ENCODE measurements around the gene CAMK1G. TPM values are rescaled to one million over a fixed set of nuclear protein-coding genes. Genes with fewer than 3 reads are reported as not detected.

CAMK1G gene
- total RNA-seq, 2 donors from 2014 or later, result 0.55 to 2.1 TPM

GRCh38 chr1:209622841-209623829 is 39.6 kb downstream of the CAMK1G start:
- Histone ChIP-seq H3K4me3 (ENCODE audit: low read length) (no peak overlapping the region), H3K9ac (ENCODE audit: extremely low read depth, low read length, poor library complexity, severe bottlenecking) (no peak overlapping the region), H3K27me3 (ENCODE audit: control insufficient read depth, insufficient read depth, low read length, poor library complexity, severe bottlenecking) (peaks cover 43% of the 10 kb centered on the region), H3K9me3 (ENCODE audit: control insufficient read depth, low read length) (no peaks in the 10 kb centered on the region), H3K36me3 (ENCODE audit: control insufficient read depth, insufficient read depth, low read length) (no peaks in the 10 kb centered on the region), H3K27ac (ENCODE audit: low read depth, low read length) (no peak overlapping the region), H3K4me1 (ENCODE audit: control insufficient read depth, insufficient read depth, low read length) (no peaks in the 10 kb centered on the region)
- H3K27ac Mint-ChIP-seq, result no peak overlapping the region
- no peaks in the 10 kb centered on the region for H3K4me1 Mint-ChIP-seq
- H3K9me3 Mint-ChIP-seq, result no peaks in the 10 kb centered on the region
- no peak for TF ChIP-seq CTCF (conservative IDR thresholded peaks at IDR 0.05)
- DNase-seq, result no peak
- H3K36me3 Mint-ChIP-seq (ENCODE audit: low read depth), result no peaks in the 10 kb centered on the region
- 89 to 92% methylated on average over 14 to 24 of the region's 24 CpGs for WGBS, 2 experiments (ENCODE audit: insufficient coverage in 1 of 2, insufficient read length in 1 of 2)
- no peak overlapping the region for H3K4me3 Mint-ChIP-seq
- peaks cover 52% of the 10 kb centered on the region for H3K27me3 Mint-ChIP-seq (ENCODE audit: insufficient read depth)

- Histone ChIP-seq H3K27ac (ENCODE audit: low read depth, low read length) (no peak overlapping the region), H3K9me3 (ENCODE audit: control insufficient read depth, low read length) (no peaks in the 10 kb centered on the region), H3K4me3 (ENCODE audit: low read length) (no peak overlapping the region), H3K9ac (ENCODE audit: extremely low read depth, low read length, poor library complexity, severe bottlenecking) (no peak overlapping the region), H3K4me1 (ENCODE audit: control insufficient read depth, insufficient read depth, low read length) (no peaks in the 10 kb centered on the region), H3K27me3 (ENCODE audit: control insufficient read depth, insufficient read depth, low read length, poor library complexity, severe bottlenecking) (peaks cover 52% of the 10 kb centered on the region), H3K36me3 (ENCODE audit: control insufficient read depth, insufficient read depth, low read length) (no peaks in the 10 kb centered on the region)
- Mint-ChIP-seq H3K27me3 (ENCODE audit: insufficient read depth) (peaks cover 58% of the 10 kb centered on the region), H3K4me3 (no peak overlapping the region), H3K9me3 (no peaks in the 10 kb centered on the region), H3K36me3 (ENCODE audit: low read depth) (no peaks in the 10 kb centered on the region), H3K27ac (no peak overlapping the region), H3K4me1 (no peaks in the 10 kb centered on the region)
- no peak for DNase-seq
- no peak for TF ChIP-seq CTCF (conservative IDR thresholded peaks at IDR 0.05)
- WGBS, 2 experiments (ENCODE audit: insufficient coverage in 1 of 2, insufficient read length in 1 of 2), result 91 to 92% methylated on average over 10 to 15 of the region's 15 CpGs
These were observed 41.3 kb downstream of the CAMK1G start for GRCh38 chr1:209624558-209625549.

GRCh38 chr1:209625791-209626285 is 42.3 kb downstream of the CAMK1G start:
- Histone ChIP-seq H3K27me3 (ENCODE audit: control insufficient read depth, insufficient read depth, low read length, poor library complexity, severe bottlenecking) (peaks cover 52% of the 10 kb centered on the region), H3K36me3 (ENCODE audit: control insufficient read depth, insufficient read depth, low read length) (no peaks in the 10 kb centered on the region), H3K4me1 (ENCODE audit: control insufficient read depth, insufficient read depth, low read length) (no peaks in the 10 kb centered on the region), H3K9ac (ENCODE audit: extremely low read depth, low read length, poor library complexity, severe bottlenecking) (no peak overlapping the region), H3K4me3 (ENCODE audit: low read length) (no peak overlapping the region), H3K27ac (ENCODE audit: low read depth, low read length) (no peak overlapping the region), H3K9me3 (ENCODE audit: control insufficient read depth, low read length) (no peaks in the 10 kb centered on the region)
- 87 to 93% methylated on average over 5 to 18 of the region's 18 CpGs for WGBS, 2 experiments (ENCODE audit: insufficient coverage in 1 of 2, insufficient read length in 1 of 2)
- Mint-ChIP-seq H3K4me3 (no peak overlapping the region), H3K9me3 (no peaks in the 10 kb centered on the region), H3K27me3 (ENCODE audit: insufficient read depth) (peaks cover 61% of the 10 kb centered on the region), H3K27ac (no peak overlapping the region), H3K4me1 (no peaks in the 10 kb centered on the region), H3K36me3 (ENCODE audit: low read depth) (no peaks in the 10 kb centered on the region)
- DNase-seq, result no peak
- TF ChIP-seq CTCF (conservative IDR thresholded peaks at IDR 0.05), result no peak
